ENCODE results near the gene FAM168A.

DNA sequence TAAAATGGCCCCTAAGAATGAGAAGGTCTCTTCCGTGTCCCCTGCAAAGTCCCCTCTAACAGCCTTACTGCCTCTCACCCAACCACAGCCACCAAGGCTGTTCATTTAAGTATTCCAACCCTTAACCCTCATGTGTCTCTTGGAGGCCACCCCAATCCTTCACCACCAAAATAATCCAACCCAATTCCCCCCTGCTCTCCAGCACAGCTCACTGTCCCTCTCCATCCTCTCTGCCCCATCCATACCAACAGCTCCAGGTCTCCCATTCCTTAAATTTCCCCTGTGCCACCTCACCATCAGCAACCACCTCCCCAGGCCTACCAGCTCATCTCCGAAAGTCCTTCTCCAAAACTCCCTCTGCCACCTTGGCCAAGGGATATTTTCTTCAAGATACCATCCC, 1.4 kb downstream of the FAM168A start:
- TF ChIP-seq, protein P1, sequence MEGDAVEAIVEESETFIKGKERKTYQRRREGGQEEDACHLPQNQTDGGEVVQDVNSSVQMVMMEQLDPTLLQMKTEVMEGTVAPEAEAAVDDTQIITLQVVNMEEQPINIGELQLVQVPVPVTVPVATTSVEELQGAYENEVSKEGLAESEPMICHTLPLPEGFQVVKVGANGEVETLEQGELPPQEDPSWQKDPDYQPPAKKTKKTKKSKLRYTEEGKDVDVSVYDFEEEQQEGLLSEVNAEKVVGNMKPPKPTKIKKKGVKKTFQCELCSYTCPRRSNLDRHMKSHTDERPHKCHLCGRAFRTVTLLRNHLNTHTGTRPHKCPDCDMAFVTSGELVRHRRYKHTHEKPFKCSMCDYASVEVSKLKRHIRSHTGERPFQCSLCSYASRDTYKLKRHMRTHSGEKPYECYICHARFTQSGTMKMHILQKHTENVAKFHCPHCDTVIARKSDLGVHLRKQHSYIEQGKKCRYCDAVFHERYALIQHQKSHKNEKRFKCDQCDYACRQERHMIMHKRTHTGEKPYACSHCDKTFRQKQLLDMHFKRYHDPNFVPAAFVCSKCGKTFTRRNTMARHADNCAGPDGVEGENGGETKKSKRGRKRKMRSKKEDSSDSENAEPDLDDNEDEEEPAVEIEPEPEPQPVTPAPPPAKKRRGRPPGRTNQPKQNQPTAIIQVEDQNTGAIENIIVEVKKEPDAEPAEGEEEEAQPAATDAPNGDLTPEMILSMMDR (IDR thresholded peaks at IDR 0.05): no peak
- TF ChIP-seq POLR2A (IDR thresholded peaks at IDR 0.05) (no peak), EP300 (IDR thresholded peaks at IDR 0.05) (no peak), POLR2AphosphoS5 (IDR thresholded peaks at IDR 0.05) (no peak)
